ENCODE data around the gene IL4I1.

The IL4I1 gene

DNA sequence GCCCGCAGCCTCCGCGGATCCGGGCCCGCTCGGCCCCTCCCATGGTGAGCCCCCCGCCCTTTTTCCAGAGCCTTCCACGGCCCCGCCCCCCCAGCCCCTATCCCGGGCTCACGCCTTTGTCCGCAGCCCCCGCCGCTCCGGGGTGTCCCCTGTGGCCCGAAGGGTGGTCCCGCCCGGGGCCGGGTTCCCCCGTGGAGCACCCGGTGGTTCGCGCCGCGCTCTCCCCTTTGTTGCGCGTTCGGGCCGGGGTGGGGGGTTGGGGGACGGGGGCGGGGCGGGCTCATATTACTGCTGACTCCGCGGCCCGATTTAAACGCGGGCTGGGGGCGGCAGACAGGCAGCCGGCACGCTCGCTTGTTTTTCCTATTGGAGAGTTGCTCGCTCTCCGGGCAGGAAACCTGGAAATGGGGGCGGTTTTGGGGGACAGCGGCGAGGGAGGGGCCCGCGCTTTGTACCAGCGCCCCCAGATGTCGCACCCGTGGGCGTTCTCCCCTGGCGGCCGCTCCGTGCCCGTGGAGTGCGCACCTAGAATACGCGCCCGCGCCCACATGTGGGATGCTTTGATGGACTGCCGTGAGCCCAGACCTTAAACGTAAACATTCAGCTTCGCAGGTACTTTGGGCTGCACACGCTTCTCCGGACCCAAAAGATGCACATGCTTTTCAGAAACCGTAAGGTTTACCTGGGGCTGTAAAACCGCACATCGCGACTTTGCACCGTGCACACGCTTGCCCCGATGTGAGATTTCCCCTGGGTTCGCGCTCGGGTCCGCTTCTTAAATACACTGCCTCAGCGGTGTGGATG, 45.0 kb downstream of the IL4I1 start:
- peak; percentile 44 for DNase-seq (ENCODE audit: low spot score)

DNA sequence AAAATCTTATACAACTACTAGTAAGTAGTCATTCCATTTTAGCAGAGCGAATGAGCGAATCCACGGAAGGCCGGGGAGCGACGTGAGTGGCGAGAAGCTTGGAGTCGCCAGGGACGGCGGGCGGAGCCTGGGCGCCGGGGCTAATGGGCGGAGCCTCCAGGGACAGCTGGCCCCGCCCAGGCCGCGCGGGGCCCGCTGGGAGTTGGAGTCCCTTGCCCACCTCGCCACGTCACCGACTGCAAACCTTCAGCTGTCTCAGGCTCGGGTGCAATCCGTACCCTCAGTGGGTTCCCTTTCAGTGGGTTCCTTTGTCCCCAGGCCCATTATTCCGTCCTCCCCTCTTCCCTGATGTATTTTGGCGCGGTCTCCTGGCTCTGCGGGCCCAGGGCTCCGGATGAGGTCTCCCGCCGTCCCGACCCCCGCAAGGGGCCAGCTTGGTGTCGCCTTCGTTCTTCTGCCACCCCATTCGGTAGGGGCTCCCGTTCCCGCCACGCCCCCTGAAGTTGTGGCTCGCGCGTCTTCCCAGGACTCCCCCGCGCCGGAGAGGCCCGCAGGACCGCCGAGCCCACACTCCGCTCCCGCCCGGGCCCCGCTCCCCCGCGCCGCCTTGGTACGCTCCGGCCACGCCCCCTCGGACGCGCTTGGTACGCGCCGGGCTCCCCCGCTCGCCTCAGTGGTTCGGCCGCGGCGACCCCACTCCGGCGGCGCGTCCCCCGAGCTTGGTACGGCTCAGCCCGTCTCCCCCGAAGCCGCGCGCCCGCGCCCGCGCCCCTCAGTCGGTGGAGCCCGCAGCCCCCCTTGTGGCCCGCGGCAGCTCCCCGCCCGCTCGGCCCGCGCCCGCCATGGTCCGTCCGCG, 46.0 kb downstream of the IL4I1 start, which contains the start of gene PTOV1:
Gene PTOV1, plus strand, starts transcription at position 673 of the 856 bp plus-strand sequence.
- peak; percentile 99 for DNase-seq (ENCODE audit: low spot score)

DNA sequence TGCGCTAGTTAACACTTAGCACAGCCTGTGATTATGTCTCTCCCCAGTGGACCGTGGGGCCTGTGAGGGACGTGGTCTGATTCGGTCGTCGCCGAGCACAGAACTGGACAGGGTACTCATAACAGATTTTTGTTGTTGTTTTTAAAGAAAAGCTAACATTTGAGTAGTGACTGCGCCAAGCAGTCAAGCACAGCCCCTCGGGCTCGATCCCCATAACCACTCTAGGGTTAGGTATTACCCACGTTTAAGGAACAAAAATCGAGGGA, 46.5 kb downstream of the IL4I1 start:
- DNase-seq (ENCODE audit: low spot score) = no peak

DNA sequence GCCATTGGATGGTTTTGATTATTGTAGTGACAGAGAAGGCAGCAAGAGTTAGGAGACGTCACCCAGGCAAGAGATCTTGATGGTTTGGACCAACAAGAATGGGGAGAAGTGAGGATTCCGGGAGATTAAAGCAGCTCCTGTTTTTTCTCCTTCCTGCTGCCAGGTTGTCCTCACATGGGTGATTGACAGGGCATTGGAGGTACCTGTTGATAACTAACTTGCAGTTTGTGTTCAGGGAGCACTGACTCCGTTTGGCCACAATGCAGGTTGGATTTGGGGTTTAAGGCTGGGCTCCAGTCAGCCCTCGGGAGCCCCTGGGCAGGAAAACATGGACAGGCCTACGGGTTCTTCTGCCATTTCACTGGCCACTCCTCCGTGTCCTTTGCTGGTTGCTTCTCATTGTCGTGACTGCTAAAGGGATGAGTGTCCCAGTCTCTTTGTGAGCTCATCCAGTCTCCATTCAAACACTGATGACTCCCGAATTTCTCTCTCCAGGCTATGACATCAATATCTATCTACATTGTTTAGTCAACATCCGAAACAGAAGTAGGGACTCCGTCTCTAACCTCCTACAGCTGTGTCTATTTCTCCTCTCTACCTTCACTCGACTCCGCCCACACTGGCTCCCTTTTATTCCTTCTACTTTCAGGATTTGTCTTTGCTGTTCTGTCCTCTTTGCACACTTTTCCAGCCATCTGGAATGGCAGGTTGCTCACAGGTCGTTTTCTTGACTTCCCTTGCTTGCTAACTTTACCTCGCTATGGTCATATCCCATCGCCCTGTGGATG, 47.1 kb downstream of the IL4I1 start:
- no peak for DNase-seq (ENCODE audit: low spot score)

DNA sequence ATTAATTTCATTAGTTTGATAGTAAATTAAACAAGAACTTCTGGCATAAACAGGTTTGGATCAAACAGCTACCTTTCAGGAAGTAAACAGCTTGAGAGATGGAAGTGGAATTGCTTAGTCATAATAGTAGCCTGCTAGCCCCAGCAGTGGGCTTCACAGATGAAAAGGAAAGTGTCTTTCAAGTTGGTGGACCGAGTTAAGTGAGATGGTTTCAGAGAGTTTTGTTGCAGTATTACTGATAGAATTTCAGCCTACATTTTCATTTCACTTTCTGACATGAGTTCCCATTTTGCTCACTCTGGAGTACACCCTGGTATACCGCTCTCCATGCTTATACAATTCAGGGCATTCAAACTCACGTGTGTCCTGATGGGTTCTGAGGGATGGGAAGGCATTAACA, 47.7 kb downstream of the IL4I1 start:
- DNase-seq (ENCODE audit: low spot score) = no peak

DNA sequence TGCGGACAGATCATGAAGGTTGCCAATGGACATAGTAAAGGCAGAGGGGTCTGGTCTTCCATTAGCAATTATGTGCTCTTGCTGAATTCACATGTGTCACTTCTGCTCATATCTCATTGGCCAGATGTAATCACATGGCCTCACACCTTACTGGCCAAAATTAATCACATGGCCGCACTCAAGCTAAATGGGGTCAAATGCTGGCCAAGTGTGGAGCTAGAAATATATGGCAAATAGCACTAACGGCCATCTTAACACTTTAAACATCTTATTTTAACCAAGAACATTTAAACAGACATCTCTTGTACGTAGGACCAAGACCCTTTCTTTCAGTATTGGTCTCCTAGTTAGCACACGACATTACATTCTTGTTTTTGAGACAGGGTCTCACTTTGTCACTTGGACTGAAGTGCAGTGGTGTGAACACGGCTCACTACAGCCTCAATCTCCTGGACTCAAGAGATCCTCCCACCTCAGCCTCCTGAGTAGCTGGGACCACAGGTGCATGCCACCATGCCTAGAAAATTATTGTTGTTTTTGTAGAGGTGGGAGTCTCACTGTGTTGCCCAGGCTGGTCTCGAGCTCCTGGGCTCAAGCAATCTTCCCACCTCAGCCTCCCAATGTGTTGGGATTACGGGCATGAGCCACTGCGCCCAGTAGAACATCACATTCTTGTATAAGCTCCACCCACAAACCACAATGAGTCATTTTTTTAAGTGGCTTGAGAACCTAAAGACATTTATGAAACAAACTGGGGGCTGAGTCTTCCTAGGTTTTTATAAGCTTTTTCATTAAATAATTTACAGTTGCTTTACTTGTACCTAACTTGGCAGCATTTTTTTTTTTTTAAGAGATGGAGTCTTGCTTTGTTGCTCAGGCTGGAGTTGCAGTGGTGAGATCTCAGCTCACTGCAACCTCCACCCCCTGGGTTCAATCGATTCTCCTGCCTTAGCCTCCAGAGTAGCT, 48.7 kb downstream of the IL4I1 start:
- peak; percentile 34 for DNase-seq (ENCODE audit: low spot score)

DNA sequence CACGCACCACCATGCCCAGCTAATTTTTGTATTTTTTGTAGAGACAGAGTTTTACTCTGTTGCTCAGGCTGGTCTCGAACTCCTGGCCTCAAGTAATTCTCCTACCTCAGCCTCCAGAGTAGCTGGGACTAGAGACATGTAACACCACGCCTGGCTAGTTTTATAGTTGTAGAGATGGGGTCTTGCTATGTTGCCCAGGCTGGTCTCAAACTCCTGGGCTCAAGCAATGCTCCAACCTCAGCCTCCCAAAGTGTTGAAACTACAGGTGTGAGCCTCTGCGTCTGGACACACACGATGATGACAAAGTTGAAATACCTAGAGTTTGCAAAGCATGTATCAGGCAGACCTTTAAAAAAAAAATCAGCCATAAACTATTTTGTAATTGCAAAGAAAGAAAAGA, 50.3 kb downstream of the IL4I1 start:
- no peak for DNase-seq (ENCODE audit: low spot score)

DNA sequence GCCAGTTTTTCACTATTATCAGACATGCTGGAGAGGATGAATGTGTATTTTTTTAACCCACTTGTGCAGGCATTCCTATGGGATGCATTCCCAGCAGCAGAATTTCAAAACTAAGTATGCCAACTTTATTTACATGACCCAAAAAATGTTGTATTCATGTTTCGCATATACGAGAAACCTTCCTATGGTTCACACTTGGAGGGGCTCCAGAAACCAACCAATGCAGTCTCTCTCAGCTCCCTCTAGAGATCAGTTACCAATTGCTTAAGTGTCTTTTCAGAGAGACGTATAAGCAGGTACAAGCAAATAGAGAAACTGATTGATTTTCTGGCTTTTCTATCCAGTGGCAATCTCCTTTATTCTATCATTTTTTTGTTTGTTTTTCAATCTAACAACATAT, 51.3 kb downstream of the IL4I1 start:
- DNase-seq (ENCODE audit: low spot score) = no peak

DNA sequence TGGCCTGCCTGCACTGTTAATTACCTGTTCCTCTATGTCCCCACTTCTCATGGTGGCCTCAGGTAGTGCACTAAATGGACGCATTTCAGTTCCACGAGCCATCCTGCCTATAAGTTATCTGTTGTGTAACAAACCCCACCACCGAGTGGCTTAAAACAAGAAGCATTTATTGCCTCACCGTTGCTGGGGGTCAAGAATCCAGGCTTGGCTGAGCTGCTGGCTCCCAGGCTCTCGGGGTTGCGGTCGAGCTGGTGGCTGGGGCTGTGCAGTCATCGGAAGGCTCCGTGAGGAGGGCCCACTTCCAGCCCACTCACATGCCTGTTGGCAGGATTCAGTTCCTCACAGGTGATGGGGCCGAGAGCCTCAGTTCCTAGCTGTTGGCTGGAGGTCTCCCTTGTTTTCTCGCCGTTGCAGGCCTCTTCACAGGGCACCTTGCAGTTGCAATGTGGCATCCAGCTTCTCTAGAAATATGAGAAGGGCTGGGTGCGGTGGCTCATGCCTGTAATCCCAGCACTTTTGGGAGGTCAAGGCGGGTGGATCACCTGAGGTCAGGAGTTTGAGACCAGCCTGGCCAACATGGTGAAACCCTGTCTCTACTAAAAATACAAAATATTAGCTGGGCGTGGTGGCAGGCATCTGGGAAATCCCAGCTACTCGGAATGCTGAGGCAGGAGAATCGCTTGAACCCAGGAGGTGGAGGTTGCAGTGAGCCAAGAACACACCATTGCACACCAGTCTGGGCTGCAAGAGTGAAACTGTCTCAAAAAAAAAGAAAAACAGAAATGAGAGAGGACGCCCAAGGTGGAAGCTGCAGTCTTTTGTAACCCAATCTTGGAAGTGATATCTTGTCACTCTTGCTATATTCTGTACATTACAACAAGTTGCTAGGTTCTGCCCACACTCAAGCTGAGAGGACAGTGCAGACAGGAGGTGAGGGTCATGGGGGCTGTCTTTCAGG, 52.3 kb downstream of the IL4I1 start:
- DNase-seq (ENCODE audit: low spot score) = no peak

DNA sequence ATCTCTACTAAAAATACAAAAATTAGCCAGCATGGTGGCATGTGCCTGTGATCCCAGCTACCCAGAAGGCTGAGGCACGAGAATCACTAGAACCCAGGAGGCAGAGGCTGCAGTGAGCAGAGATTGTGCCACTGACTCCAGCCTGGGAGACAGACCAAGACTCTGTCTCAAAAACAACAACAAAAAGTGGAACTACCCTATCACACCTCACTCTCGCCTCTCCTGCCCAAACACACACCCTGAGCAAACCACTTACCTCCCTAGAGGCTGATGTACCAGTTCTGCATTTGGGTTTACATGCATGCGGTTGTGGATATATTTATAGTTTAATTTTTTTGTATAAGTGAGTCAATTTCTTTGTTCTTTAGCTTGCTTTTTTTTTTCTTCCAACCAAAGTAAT, 53.4 kb downstream of the IL4I1 start:
- DNase-seq (ENCODE audit: low spot score) = no peak

DNA sequence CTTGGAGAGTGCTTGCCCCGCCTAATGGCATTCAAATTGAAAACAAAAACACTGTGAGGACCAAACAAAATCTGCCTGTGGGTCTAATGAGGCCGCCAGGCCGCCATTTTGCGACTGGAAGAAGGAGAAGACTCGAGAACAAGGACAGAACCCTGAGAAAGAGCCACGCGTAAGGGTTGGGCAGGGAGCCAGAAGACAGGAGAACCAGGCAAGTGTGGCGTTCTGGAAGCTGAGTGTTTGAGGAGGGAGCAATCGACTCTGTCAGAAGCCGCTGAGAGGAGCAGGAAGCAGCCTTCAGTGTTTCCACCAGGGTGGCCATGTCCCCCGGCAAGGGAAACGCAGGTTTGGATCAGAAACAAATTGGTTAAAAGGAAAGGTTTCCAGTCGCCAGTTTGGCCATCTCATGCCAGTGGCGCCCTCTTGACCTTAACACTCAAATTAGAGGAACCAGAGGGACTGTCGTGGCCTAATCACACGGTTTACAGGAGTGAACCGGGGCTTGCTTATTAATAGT, 55.9 kb downstream of the IL4I1 start:
- no peak for DNase-seq (ENCODE audit: low spot score)

DNA sequence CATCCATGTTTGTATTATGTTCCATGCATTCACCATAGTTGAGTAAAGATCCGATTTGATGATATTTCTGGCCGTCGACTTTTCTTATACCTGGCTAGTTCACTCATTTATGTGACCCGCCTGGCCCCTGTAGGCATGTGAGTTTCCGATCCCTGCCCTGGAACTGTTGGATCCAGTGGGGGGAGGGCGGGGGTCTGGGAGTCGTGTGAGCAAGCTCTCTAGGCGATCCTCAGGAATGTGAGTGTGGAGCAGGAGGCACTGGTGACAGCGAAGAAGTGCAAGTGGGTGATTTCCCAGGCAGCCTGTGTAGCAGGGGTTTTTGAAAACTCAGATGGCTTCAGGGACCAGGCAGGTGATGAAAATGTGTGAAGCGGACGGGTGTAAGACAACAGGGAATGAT, 56.4 kb downstream of the IL4I1 start:
- DNase-seq (ENCODE audit: low spot score) = no peak

DNA sequence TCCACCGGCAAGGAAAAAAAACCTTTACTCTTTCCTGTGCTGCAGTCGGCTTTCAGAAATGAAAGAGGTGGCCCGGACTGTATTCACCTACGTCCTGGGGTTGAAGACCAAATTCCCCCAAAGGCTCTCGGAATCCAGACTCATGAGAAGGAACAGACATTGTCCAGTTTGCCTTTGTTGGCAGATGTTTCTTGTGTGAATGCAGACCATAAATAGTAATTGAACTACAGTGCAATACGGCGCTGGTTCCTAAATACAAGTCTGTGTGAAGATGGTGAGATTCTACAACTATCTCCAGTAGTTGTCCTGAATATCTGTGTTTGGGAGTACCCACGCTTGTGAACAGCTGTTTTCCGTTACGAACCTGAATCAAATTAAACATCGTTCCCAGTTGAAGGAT, 57.0 kb downstream of the IL4I1 start:
- DNase-seq (ENCODE audit: low spot score) = no peak
